HT1080 (cell line): ENCODE measurements around the gene TRIM16. TPM values are rescaled to one million over a fixed set of nuclear protein-coding genes. Genes with fewer than 3 reads are reported as not detected.
"Not testable (repeated sequence)": the region's sequence is repeated elsewhere in the genome, so short reads cannot be mapped to it uniquely, and the experiment has no call there.

Experiments used
- DNase-seq: peaks from one replicate; pipeline ENCODE4 v3.0.0-alpha.2; 2015; ENCODE audit warnings: low read depth
- total RNA-seq: library from RNA; depleted of rRNA; stranded (reverse); fragments of >200 nt; shearing (Covaris generic); gene quantifications from 2 replicates; pipeline ENCODE4 v1.2.3, GENCODE V29; 2014

The TRIM16 gene
- total RNA-seq, 1 experiment from 2014 or later: 45.9 TPM

DNA sequence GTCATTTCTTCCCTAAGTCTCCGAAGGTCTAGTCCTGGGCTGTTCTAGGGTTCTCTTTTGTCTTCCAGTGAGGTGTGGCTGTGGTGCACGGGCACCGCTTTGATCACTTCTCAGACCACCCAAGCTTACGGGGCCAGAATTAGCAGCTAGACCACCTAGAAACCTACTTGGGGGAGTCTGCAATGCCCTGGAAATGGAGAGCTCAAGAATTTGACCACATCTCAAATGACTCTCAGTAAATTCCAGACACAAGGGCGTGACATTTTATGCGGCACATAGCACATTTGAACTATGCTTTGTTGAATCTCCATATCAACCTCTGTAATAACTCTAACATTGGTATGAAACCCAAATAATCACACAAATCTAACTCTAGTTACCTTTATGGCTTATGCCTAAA, 24.9 kb downstream of the TRIM16 start:
- no peak for DNase-seq

DNA sequence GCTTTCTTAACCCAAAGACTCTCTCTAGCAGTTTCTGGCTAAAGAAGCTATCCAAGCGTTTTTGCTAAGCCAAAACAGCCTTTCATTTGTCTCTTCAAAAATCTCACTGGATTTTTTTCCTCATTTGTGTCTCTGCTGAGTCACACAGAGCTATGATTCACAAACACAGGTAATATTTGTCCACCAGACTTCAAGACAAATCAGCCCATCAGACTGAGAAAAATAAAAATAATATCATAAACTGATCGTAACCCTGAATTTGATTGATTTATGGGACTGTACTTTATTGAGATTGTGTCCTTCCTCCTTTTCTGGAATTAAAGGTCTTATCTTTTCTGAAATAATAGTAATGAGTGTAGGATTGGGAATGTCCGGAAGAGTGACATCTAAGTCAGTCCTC, 25.8 kb downstream of the TRIM16 start:
- DNase-seq: no peak

DNA sequence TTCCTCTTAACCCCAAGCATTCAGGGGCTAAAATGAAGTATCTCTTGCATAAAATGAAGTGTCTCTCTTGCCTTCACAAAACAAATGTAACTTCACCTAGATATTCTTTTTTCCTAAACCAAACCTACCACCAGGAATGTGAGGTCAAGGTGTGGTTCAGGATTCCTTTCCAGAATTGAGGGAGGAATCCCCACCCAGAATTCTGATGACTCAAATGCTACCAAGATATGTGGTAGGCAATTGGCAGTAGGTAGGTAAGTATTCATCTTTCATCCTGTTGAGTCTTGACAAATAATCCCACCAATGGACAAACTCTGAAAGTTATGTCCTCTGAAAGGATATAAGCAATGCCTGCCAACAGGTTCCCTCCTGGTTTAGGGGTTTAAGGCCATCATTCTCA, 26.2 kb downstream of the TRIM16 start:
- DNase-seq: no peak

DNA sequence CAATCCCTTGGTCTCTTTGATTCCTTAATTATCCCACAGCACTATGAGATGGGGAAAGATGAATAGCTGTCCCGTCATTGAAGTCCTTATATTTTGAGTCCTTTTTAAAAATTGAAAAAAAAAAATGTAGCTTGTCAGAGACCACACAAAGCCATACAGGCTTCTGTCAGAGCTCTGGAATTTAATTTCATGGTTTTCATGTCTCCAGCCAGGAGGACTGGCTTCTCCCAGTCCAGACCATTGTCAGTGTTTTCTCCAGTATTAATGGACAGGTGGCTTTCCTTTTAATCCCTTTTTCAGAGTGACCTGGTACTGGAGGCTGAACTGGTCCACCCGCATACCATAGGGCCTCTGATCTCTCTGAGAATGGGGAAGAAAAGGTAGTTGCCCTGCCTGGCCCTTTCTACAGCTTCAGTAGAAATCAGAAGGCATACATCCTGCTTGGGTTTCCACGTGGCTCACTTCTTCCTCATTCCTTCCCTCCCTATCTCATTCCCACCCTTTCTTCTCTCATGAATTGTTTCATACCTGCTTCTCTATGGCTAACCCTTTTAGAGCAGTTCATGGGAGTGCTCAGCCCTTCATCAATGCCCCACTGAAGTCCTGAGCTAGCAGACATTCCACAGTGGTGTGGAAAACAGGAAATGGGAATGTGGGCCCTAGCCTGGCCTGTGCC, 29.1 kb downstream of the TRIM16 start:
- no peak for DNase-seq

DNA sequence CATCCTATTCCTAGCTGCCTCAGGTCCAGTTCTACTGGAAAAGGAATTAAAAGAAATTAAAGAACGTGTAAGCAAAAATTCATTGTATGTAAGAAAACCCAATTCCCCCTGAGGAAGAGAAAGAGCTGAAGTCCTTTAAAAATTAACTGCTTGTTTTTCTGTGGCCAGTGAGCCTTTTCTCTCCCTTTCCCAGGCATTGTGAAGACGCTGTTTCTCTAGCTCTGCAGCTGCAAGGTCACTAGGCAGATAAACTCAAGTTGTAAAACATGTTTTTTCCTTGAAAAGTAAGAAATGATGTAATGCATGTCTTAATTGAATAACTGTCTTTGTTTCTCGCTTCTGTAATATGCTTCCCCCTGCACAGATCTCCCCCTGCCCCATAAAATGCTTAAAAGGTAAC, 29.7 kb downstream of the TRIM16 start:
- DNase-seq: not testable (repeated sequence)

DNA sequence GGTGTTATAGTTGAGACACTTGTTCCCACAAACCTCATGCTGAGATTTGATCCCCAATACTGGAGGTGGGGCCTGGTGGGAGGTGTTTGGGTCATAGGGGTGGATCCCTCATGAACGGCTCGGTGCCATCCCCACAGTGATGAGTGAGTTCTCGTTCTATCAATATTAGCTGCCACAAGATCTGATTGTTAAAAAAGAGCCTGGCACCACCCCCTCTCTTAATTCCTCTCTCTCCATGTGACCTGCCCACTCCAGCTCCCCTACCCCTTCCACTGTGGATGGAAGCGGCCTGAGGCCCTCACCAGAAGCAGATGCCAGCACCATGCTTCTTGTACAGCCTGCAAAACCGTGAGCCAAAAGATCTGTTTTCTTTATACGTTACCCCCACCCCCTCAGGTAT, 31.2 kb downstream of the TRIM16 start:
- DNase-seq: no peak

DNA sequence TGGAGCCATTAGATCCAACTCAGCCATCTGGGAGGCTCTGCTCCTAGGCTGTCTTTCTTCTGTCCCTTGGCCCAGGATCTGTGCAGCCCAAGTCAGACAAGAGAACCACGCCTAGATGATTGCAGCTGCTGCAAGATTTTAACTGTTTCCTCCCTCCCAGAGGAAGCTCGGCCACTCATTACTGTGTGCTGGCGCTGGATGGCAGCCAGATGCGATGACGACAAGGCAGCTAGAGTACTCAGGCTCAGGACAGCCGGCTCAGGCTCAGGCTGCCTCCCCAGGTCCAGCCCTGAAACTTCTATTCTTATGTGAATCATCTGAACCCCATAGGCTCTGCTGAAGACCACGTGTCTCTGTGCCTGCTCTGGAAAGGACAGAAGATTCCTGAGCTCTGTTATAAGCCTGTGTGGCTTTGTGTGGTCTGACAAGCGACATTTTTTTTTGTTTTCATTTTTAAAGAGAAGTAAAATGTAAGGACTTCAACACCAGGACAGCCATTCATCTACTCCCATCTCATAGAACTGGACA, 32.5 kb downstream of the TRIM16 start:
- DNase-seq: peak; percentile 99

DNA sequence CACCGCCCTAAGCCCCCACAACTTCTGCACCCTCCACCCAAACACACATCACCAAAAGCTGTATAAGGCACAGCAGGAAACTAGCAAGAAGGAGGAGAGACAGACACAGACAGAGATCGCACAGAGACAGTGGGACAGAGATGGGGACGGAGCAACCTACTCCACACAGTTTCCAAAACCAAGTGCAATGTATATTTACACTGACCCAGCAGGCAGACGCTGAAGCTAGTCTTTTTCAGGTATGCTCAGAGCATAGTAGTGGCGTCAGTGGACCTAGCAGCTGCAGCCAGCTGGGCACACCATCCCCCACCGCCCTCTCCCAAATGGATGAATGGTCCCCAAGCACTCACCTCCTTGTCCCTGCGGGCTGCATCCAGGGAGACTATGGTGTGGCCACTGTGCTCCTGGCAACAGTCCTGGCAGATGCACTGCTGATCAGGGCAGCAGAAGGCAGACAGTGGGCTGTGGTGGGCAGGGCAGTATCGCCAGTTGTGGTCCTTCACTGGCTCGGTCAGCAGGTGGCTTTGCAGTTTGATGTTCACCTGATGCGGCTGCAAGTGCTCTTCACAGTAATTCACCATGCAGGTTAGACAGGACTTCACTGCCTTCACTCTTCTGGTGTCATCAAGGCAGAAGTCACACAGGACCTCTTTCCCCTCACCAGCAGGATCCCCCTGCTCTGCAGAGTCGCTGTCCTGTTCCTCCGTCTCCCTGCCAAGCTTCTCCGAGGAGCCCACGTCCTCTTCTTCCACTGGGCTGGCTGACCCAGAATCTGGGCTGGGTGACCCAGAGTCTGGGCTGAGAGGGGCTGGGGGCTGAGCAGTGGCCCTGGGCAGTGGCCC, 33.1 kb downstream of the TRIM16 start:
- peak; percentile 26 for DNase-seq

DNA sequence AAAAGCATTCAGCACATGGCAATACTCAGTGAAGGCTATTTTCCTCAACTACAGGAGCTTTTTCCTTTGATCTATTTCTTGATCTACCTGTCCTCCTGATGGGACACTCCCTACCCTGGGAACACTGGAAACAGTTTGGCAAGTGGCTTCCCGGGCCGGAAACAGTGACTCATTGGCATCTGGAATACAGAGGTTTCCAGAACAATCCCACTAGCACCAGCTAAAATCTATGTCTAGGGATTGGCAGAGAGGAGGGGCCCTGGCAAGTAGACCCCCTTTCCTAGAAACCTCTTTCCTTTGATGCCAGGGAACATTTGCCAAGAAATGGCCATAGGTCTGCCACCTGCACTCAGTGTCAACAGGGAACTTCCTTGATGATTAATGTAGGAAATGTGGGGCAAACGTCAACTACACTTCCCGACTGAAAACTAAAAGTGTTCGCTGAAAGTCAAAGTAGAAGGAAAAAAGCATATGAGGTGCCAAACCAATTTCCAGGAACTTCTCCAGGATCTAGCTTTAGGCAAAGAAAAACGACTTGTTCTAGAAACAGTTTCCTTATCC, 34.2 kb downstream of the TRIM16 start:
- DNase-seq: peak; percentile 63

DNA sequence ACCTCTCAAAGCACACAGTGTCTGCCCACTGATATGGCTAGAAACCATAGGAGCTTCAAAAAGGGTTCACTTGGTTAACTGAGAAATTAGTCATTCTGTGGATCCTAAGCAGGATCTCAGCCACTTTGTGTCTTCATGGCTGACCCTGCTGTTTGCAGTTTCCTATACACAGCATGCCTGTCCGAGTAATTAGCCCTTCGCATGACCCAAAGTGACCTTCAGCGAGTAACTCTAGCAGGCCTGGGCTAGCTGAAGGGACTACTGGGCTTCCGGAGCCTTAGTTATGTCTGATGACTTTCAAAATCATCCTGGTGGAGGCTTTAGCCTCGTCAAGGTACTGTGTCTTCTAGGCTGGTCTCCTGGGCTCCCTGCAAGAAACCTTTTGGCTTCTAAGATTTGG, 35.7 kb downstream of the TRIM16 start:
- DNase-seq: no peak

DNA sequence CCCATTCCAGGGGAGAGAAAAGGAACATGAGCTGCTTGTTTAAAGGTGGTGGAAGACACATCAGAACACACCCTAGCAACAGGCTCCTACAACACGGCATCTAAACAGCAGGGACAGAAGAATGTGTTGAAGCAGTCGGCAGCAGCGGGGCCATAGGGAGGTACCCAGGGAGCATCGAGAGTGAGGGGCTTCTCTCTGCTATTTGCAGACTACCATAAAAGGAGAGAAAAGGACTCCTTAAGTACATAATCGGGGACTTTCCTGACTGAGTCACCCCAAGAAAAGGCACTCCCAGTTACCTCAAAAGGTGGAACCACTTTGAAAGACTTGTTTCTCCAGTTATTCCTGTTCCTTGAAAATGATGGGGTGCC, 38.2 kb downstream of the TRIM16 start:
- DNase-seq: peak; percentile 51

DNA sequence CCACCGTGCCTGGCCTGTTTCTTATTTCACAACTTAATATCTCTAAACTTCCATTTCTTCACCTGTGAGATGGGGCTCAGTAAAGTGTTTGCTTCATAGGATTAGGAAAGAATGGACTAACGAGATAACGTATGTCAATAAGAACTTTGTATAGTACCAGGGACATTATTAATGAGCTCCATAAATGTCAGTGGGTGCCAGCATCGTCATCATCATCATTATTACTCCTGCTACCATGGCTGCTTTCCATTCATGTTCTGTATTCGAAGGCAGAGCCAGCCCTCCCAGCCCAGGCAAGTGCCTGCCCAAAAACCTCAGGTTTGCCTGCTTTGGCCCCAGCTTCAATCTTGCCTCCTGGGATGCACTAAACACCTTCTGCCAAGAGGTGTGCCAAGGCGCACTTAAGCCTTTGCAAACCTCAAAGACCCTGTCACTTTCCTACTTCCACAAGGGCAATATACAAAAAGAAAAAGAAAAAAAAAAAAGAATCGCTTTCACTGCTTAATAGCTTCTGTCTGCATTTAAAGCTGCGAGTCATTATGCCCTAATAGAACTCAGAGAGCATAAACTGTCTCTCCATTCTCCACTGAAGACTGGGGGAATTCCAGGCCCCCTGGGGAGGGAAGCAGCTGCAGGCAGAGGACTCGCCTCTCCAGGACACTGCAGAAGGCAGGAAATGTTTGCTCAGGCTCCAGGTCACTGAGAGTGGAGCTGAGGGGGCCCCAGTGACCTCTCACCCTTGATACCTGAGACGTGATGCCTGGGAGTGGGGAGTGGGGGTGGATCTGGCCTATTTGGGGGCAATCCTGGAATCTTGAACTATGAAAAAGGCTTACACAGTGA, 38.8 kb downstream of the TRIM16 start:
- DNase-seq: peak; percentile 53

DNA sequence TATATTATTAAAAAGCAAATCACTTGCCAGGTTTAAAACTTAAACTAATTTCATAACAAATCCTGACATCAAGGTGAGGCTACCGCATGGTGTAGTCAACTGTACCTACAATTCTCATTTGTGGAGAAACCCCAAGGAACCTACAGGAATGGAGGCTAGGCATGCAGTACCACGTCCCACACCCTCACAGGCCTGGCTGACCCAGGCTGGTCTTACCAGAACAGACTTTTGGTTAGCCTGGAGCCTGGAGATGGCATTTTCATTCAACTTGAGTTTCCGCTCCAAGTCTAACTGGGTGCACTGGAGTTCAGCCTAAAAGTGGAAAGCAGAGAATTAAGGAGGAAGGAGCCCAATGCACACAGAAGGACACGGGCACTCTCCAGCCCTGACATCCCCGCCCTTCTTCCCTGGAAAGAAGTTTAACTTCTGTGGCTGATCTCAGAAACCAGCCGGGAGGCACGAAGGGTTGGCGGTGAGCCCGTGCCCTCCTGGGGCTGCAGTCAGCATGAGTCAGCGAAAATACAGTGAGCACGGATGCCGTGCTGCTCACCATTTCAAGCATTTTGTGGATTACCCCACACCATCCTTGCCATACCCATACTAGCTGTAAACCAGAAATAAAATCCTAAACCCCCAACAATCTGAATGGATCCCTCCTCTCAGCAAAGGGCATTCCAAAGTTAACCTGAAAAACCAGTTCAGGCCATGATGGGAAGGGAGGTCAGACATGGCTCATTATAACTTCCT, 41.4 kb downstream of the TRIM16 start:
- not testable (repeated sequence) for DNase-seq

DNA sequence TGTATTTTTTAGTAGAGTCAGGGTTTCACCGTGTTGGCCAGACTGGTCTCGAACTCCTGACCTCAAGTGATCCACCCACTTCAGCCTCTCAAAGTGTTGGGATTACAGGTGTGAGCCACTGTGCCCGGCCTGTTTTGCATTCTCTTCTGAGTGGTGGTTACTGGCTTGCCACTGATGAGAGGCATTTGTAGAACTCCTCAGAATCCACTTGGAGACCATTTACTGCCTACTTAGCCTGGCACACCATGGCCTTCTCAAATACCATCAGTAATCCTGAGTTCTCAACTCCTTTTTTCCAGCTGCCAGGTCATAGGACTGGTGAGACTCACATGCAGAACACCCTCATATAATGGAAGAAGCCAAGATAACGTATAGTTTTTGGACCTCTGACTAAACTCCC, 42.1 kb downstream of the TRIM16 start:
- DNase-seq: not testable (repeated sequence)

DNA sequence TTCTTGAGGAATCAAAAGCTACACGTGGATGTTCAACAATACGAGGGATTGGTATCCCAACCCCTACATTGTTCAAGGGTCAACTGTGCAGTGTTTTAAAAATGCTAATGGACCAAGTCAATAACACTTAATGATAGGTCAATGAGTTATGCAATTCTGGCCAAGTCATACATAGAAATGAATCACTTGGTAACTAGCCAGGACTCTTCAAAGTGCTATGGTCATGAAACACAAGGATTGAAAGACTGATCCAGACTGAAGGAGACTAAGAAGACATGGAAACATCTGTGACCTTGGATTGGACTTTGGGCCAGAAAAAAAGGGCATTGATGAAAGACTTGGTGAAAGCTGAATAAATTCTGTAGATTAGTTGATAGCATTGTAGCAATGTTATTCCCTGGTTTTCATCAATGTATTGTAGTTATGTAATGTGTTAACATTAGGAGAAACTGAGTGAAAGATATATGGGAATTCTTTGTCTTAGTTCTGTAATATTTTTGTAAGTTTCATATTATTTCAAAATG, 53.1 kb downstream of the TRIM16 start:
- not testable (repeated sequence) for DNase-seq

DNA sequence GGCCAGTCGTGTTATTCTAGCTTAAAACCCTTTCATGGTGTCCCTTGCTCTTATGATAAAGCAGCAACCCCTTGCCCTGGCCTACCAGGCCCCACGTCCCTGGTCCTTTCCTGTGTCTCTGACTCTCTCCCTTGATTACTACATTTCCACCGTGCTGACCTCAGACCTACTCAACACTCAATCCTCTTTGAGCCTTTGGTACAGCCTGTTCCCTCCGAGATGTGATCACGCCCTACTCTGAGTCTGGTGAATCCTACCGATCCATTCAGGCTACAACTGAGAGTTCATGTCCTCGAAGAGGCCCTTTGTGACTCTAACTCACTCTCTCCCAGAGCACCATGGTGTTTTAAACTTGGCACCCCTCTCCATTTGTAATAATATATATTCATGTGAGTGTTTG, 54.1 kb downstream of the TRIM16 start:
- not testable (repeated sequence) for DNase-seq

DNA sequence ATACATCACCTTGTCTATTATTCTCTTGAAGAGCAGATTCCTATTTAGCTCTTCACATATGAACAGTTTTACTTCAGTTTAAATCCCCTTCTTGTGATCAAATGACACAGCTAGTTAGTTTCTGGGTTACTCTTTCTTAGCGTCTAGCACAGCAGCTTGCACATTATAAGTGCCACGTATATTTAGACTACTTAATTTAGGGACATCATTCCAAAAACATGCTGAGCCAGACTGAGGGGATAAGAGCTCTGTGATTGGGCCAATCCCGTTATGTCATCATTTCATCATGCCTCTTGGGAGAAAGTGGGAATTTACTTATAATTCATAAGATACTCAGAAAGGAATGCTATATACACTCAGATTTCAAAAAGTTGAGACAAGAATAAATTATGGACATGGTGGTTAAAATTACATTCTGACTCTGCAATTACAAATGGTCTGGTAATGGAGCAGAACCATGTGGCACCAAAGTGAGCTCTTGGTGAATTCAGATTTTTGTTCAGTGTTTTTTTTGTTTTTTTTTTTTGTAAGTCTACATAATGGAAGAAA, 60.4 kb downstream of the TRIM16 start:
- not testable (repeated sequence) for DNase-seq

DNA sequence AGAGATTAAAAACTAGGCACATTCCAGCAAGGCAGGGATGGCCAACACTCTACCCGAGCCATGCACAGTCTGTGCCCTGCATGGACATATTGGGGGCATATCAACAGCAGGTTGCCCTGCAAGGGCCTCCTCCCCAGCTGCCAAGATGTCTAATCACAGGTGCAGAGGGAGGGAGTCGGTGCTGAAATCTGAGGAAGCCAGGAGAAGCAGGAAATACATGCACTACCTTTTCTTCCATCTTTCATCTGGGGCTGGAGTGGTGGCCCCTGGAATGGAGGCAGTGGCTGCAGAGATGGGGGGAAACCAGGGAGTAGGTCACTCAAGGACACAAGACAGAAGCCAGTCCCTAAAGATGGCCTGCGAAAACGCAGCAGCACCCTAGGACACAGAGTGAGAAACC, 60.9 kb downstream of the TRIM16 start:
- not testable (repeated sequence) for DNase-seq

DNA sequence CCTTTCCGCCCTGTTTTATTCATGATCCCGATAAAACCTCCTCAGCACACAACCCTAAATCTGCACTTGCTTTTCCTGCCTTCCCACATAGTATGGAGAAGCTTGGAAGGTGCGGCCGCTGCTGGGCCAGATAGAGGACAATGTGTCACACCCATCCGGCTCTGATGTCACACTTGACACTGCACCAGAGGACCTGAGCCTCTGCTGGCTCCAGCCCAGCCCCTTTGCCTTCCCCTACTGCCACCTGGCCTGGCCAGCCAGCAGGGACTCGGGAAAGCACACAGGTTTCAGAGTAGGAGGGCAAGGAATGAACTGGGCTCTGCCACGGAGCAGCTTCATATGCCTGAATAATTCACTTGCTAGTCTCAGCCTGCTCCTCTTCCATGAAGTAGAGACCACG, 62.0 kb downstream of the TRIM16 start:
- DNase-seq: not testable (repeated sequence)
